Measurements from ENCODE around the gene ZNF550.

- TF ChIP-seq CTCF (IDR thresholded peaks at IDR 0.05): no peak
- no peak for TF ChIP-seq EP300 (IDR thresholded peaks at IDR 0.05)
- no peak for TF ChIP-seq POLR2A (IDR thresholded peaks at IDR 0.05; ENCODE audit: low read depth)
Observed at GRCh38 chr19:57546513-57546912, 13.2 kb downstream of the ZNF550 start.

Data from esophagus muscularis mucosa (tissue), 4 donors.